Heart left ventricle (tissue), 16 donors: ENCODE results near the gene CGRRF1. TPM values are rescaled to one million over a fixed set of nuclear protein-coding genes. Genes with fewer than 3 reads are reported as not detected.

Experiments
- ATAC-seq, 4 donors: fragments of 200-7000 bp; cut with Tn5 transposase; one replicate each; pipeline ENCODE4 v1.9.1; 2020 to 2022; ENCODE audit warnings: moderate library complexity in 4 of 4, mild to moderate bottlenecking in 3 of 4, moderate number of reproducible peaks in 1 of 4
- DNase-seq, 5 donors: peaks; one replicate each; pipeline ENCODE4 v3.0.0-alpha.2; 2020
- H3K27ac ChIP-seq, 12 donors: fragments of 200-600 bp; sonication (generic) in 4 of 12; one replicate each; pipeline versions ENCODE4 v1.5.0 to v1.8.0; 2016 to 2022; ENCODE audit warnings: mild to moderate bottlenecking in 2 of 12
- H3K27me3 ChIP-seq, 9 donors: fragments of 200-600 bp; sonication (generic) in 2 of 9; one replicate each; pipeline versions ENCODE4 v1.5.1 to v1.8.0; 2016 to 2022; ENCODE audit warnings: mild to moderate bottlenecking in 3 of 9
- H3K36me3 ChIP-seq, 9 donors: fragments of 200-600 bp; sonication (generic) in 2 of 9; one replicate each; pipeline versions ENCODE4 v1.5.0 to v1.8.0; 2018 to 2022; ENCODE audit warnings: mild to moderate bottlenecking in 2 of 9
- H3K4me1 ChIP-seq, 12 donors: fragments of 200-600 bp; sonication (generic) in 4 of 12; one replicate each; pipeline versions ENCODE4 v1.5.0 to v1.8.0; 2016 to 2022; ENCODE audit warnings: mild to moderate bottlenecking in 3 of 12
- H3K4me3 ChIP-seq, 12 donors: fragments of 200-600 bp; sonication (generic) in 4 of 12; one replicate each; pipeline versions ENCODE4 v1.5.0 to v1.8.0; 2017 to 2022; ENCODE audit warnings: mild to moderate bottlenecking in 9 of 12, moderate library complexity in 4 of 12
- H3K9me3 ChIP-seq, 12 donors: fragments of 200-600 bp; sonication (generic) in 4 of 12; one replicate each; pipeline versions ENCODE4 v1.5.0 to v1.8.0; 2016 to 2022; ENCODE audit warnings: mild to moderate bottlenecking in 1 of 12
- CTCF ChIP-seq, 12 donors: fragments of 200-600 bp; sonication (generic) in 4 of 12; IDR thresholded peaks; one replicate each; pipeline versions ENCODE4 v1.5.0 to v1.8.0; 2018 to 2022; ENCODE audit warnings: antibody characterized with exemption in 12 of 12, mild to moderate bottlenecking in 5 of 12
- POLR2A ChIP-seq, 2 donors: fragments of 450-650 bp; IDR thresholded peaks; one replicate each; pipeline ENCODE4 v1.6.1; 2017; ENCODE audit warnings: antibody characterized with exemption in 2 of 2, mild to moderate bottlenecking in 2 of 2, moderate library complexity in 2 of 2
- WGBS, 4 donors: extraction: QIAGEN DNeasy Blood & Tissue Kit in 2 of 4; methylation state at CpG; one replicate each; pipeline versions ENCODE4 v1.1.5 to v1.1.7; 2013 to 2018; 5-methylcytosine and 5-hydroxymethylcytosine counted together
- intact Hi-C, 10 donors: fragments of 100-400 bp; cut with DNase I; formaldehyde crosslinking; loops; one replicate each; pipeline versions ENCODE4 v1.11.1 to v1.14.2; 2022
- polyA plus RNA-seq, 2 donors: library from polyadenylated mRNA; stranded (reverse); fragments of 200-250 nt; gene quantifications; one replicate each; pipeline ENCODE4 v1.2.3, GENCODE V29; 2013
- total RNA-seq, 9 donors: library from RNA; depleted of rRNA in 2 of 9; stranded (reverse); fragments of >200 nt in 2 of 9; fragmentation: NEBNext Ultra II Directional in 3 of 9; extraction: Animal tissue kit (Norgen Biotek cat#: 25700) in 3 of 9; gene quantifications; one replicate each; pipeline versions ENCODE4 v1.1.0 to v1.2.4, GENCODE V29; 2016 to 2023
- donor health status: ischemic (EF 13 %, LVEDD 7.1; RV severe dilation, severe dysfunction).
- donor health status: healthy with polysubstance abuse.
- donor health status: DM: no; HTN: yes; CAD: no.
- donor health status: DM: no; HTN: no; CAD: no.
- donor health status: ischemic (EF 25% LVEDD 6.9; RV normal size, moderate dysfunction).
- donor health status: ischemic (EF 25% LVEDD 5.7; RV mildly dilated, moderate dysfunction).
- donor health status: healthy.
- donor health status: DM: yes; HTN: yes; CAD: no.
- donor health status: ischemic (EF 35%, LVEDD 5.7; RV mildly dilated, moderate dysfunction).
- donor health status: nonischemic (EF 11% LVEDD 7.7; RV severe dilation, severe dysfunction).
- donor health status: DM: yes; HTN: yes; CAD: no.
- donor health status: PGD.
- donor health status: ischemic (EF 29% LVEDD 5.4; RV normal size, mild dysfunction).
- donor health status: nonischemic (EF 23%, LVEDD 6.1; RV moderate dilation, normal function).

Gene CGRRF1
- total and polyA plus RNA-seq, 11 donors: 10.6 to 28.2 (median 16.6) TPM

GRCh38 chr14:54567224-54567638 is 57.5 kb downstream of the CGRRF1 start:
- Histone ChIP-seq H3K4me3 (peak overlapping the region; percentile 58 to 91 (median 76)), H3K36me3 (peaks cover 0 to 11% (median 4%) of the 10 kb centered on the region in 9 donors), H3K9me3 (peaks cover 0 to 3% (median 0%) of the 10 kb centered on the region in 12 donors), H3K4me1 (peaks cover 0 to 51% (median 33%) of the 10 kb centered on the region in 12 donors), H3K27me3 (no peaks in the 10 kb centered on the region), H3K27ac (peak overlapping the region; percentile 90 to 100 (median 99))
- peak in 3 of 5 donors; percentile 37 to 41 (median 39) for DNase-seq
- TF ChIP-seq POLR2A (IDR thresholded peaks at IDR 0.05): no peak
- TF ChIP-seq CTCF (IDR thresholded peaks at IDR 0.05): no peak
- ATAC-seq: no peak
- WGBS, 4 donors: 0 to 1% (median 0%) methylated on average over 16 to 31 of the region's 31 CpGs
- intact Hi-C loops: loop anchor here in 9 of 10 donors (2.0 to 10.0 kb wide), 11 partner anchors 60 to 418 kb away; partner anchors contain the start of gene GCH1 (in 1 of the 9)

- Histone ChIP-seq H3K36me3 (peaks cover 0 to 16% (median 5%) of the 10 kb centered on the region in 9 donors), H3K4me1 (peaks cover 0 to 54% (median 33%) of the 10 kb centered on the region in 12 donors), H3K9me3 (peaks cover 0 to 9% (median 0%) of the 10 kb centered on the region in 12 donors), H3K27me3 (no peaks in the 10 kb centered on the region), H3K4me3 (peak overlapping the region; percentile 58 to 91 (median 76)), H3K27ac (peak overlapping the region; percentile 90 to 100 (median 99))
- DNase-seq (peak; percentile 38 to 82 (median 60)), ATAC-seq (peak in 2 of 4 donors; percentile 2 to 3)
- TF ChIP-seq POLR2A (IDR thresholded peaks at IDR 0.05): no peak
- TF ChIP-seq CTCF (IDR thresholded peaks at IDR 0.05): no peak
- intact Hi-C loops: loop anchor here in 9 of 10 donors (2.0 to 10.0 kb wide), 11 partner anchors 59 to 417 kb away; partner anchors contain the start of gene GCH1 (in 1 of the 9)
- WGBS, 4 donors: 1% methylated on average over 24 to 70 of the region's 70 CpGs
Observed at GRCh38 chr14:54567639-54568561, 58.2 kb downstream of the CGRRF1 start.

- ATAC-seq (peak; percentile 7 to 31 (median 13)), DNase-seq (peak in 4 of 5 donors; percentile 39 to 71 (median 56))
- Histone ChIP-seq H3K4me3 (peak overlapping the region in 11 of 12 donors; percentile 3 to 91 (median 75)), H3K4me1 (peaks cover 0 to 65% (median 36%) of the 10 kb centered on the region in 12 donors), H3K9me3 (peaks cover 0 to 16% (median 0%) of the 10 kb centered on the region in 12 donors), H3K36me3 (peaks cover 0 to 23% (median 5%) of the 10 kb centered on the region in 9 donors), H3K27ac (peak overlapping the region; percentile 18 to 100 (median 98)), H3K27me3 (no peaks in the 10 kb centered on the region)
- TF ChIP-seq POLR2A (IDR thresholded peaks at IDR 0.05) (peak; percentile 29 to 36), CTCF (IDR thresholded peaks at IDR 0.05) (no peak)
- intact Hi-C loops: loop anchor here in 8 of 10 donors (5.0 to 10.0 kb wide), 8 partner anchors 73 to 416 kb away; partner anchors contain the start of gene GCH1 (in 1 of the 8)
- WGBS, 4 donors: 23 to 35% (median 29%) methylated on average over 6 to 13 of the region's 13 CpGs
Observed at GRCh38 chr14:54568821-54569595, 59.3 kb downstream of the CGRRF1 start.
